ENCODE measurements around the gene MATN1. TPM values are rescaled to one million over a fixed set of nuclear protein-coding genes. Genes with fewer than 3 reads are reported as not detected.

MATN1 gene
- polyA plus RNA-seq, 3 donors = 0.07 TPM; not detected in 2

GRCh38 chr1:30668024-30668423 lies 55.4 kb downstream of the MATN1 start:
- intact Hi-C loops (cut with micrococcal nuclease) = no loop called here
- Histone ChIP-seq H3K79me2 (ENCODE audit: insufficient read depth, low read length) (no peaks in the 10 kb centered on the region), H4K20me1 (ENCODE audit: insufficient read depth, low read length) (no peaks in the 10 kb centered on the region), H3K36me3 (replicated peaks in 1 of 2; ENCODE audit: control insufficient read depth in 1 of 2, insufficient read depth in 2 of 2, low read length in 2 of 2) (no peaks in the 10 kb centered on the region), H3K9ac (ENCODE audit: insufficient read depth, low read length, poor library complexity, severe bottlenecking) (no peak overlapping the region), H3K4me1 (ENCODE audit: control insufficient read depth in 1 of 2, insufficient read depth in 2 of 2, low read length in 2 of 2) (no peaks in the 10 kb centered on the region), H2AFZ (ENCODE audit: insufficient read depth, low read depth, low read length, poor library complexity, severe bottlenecking) (no peak overlapping the region), H3K27me3 (ENCODE audit: control insufficient read depth in 2 of 2, insufficient read depth in 2 of 2, low read length in 2 of 2) (peaks cover 0 to 2% of the 10 kb centered on the region in 2 donors), H3K27ac (ENCODE audit: low read depth in 1 of 2, low read length in 2 of 2) (no peak overlapping the region), H3K4me3 (replicated peaks in 1 of 3; ENCODE audit: low read depth in 2 of 3, low read length in 3 of 3) (no peak overlapping the region), H3K9me3 (replicated peaks in 1 of 2; ENCODE audit: control insufficient read depth in 1 of 2, insufficient read depth in 1 of 2, low read length in 2 of 2) (peaks cover 0 to under 1% of the 10 kb centered on the region in 2 donors), H3K4me2 (replicated peaks; ENCODE audit: extremely low read depth, low read length, poor library complexity, severe bottlenecking) (no peak overlapping the region)
- DNase-seq = no peak
- TF ChIP-seq, protein P1, sequence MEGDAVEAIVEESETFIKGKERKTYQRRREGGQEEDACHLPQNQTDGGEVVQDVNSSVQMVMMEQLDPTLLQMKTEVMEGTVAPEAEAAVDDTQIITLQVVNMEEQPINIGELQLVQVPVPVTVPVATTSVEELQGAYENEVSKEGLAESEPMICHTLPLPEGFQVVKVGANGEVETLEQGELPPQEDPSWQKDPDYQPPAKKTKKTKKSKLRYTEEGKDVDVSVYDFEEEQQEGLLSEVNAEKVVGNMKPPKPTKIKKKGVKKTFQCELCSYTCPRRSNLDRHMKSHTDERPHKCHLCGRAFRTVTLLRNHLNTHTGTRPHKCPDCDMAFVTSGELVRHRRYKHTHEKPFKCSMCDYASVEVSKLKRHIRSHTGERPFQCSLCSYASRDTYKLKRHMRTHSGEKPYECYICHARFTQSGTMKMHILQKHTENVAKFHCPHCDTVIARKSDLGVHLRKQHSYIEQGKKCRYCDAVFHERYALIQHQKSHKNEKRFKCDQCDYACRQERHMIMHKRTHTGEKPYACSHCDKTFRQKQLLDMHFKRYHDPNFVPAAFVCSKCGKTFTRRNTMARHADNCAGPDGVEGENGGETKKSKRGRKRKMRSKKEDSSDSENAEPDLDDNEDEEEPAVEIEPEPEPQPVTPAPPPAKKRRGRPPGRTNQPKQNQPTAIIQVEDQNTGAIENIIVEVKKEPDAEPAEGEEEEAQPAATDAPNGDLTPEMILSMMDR (IDR thresholded peaks at IDR 0.05) = no peak
- Mint-ChIP-seq H3K36me3 (no peaks in the 10 kb centered on the region), H3K4me3 (no peak overlapping the region), H3K9me3 (peaks cover 0 to 5% (median under 1%) of the 10 kb centered on the region in 7 donors), H3K4me1 (no peaks in the 10 kb centered on the region), H3K27ac (no peak overlapping the region), H3K27me3 (ENCODE audit: low read depth in 3 of 3) (peaks cover 1 to 7% (median 5%) of the 10 kb centered on the region in 3 donors)
- WGBS (ENCODE audit: insufficient coverage) = 20% methylated on average over 2 of the region's 7 CpGs

DNA sequence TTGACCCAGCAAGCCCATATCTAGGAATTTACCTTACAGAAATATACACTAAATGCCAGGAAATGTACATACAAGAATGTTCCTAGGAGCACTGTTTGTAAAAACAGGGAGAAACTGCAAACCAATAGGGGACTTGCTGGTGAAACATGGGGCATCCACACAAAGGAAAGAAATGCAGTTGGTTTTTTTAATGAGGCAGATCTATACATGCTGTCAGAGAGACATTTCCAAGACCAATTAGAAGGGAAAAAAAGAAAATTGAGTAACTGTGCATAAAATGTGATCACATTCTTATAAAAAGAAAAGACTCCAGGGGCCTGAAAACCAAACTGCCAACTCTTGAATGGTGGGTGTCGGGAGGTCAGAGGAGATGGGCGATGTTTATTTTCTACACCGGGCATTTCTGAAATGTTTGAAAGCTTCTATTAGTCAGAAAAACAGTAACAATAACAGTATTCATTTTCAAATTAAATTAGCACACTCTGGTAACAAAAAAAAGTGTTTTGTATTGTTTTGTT lies 56.6 kb downstream of the MATN1 start:
- WGBS (ENCODE audit: insufficient coverage) = no CpG with 5 or more reads among the region's 3 CpGs
- Histone ChIP-seq H2AFZ (ENCODE audit: insufficient read depth, low read depth, low read length, poor library complexity, severe bottlenecking) (no peak overlapping the region), H3K9ac (ENCODE audit: insufficient read depth, low read length, poor library complexity, severe bottlenecking) (no peak overlapping the region), H3K4me2 (replicated peaks; ENCODE audit: extremely low read depth, low read length, poor library complexity, severe bottlenecking) (no peak overlapping the region), H3K27me3 (ENCODE audit: control insufficient read depth in 2 of 2, insufficient read depth in 2 of 2, low read length in 2 of 2) (no peaks in the 10 kb centered on the region), H3K4me3 (replicated peaks in 1 of 3; ENCODE audit: low read depth in 2 of 3, low read length in 3 of 3) (no peak overlapping the region), H3K9me3 (replicated peaks in 1 of 2; ENCODE audit: control insufficient read depth in 1 of 2, insufficient read depth in 1 of 2, low read length in 2 of 2) (no peaks in the 10 kb centered on the region), H3K27ac (ENCODE audit: low read depth in 1 of 2, low read length in 2 of 2) (no peak overlapping the region), H3K36me3 (replicated peaks in 1 of 2; ENCODE audit: control insufficient read depth in 1 of 2, insufficient read depth in 2 of 2, low read length in 2 of 2) (no peaks in the 10 kb centered on the region), H3K79me2 (ENCODE audit: insufficient read depth, low read length) (no peaks in the 10 kb centered on the region), H4K20me1 (ENCODE audit: insufficient read depth, low read length) (no peaks in the 10 kb centered on the region), H3K4me1 (ENCODE audit: control insufficient read depth in 1 of 2, insufficient read depth in 2 of 2, low read length in 2 of 2) (no peaks in the 10 kb centered on the region)
- no peak for DNase-seq
- no peak overlapping the region for H3K4me3 Mint-ChIP-seq
- H3K9me3 Mint-ChIP-seq = no peaks in the 10 kb centered on the region
- H3K27me3 Mint-ChIP-seq (ENCODE audit: low read depth in 3 of 3) = peaks cover 3 to 8% (median 5%) of the 10 kb centered on the region in 3 donors
- no peaks in the 10 kb centered on the region for H3K36me3 Mint-ChIP-seq
- TF ChIP-seq, protein P1 (IDR thresholded peaks at IDR 0.05) = no peak
- no peak overlapping the region for H3K27ac Mint-ChIP-seq
- intact Hi-C loops (cut with micrococcal nuclease) = no loop called here
- H3K4me1 Mint-ChIP-seq = no peaks in the 10 kb centered on the region

Measured in CD14-positive monocyte (primary cell).